Stimulated activated CD8-positive, alpha-beta memory T cell treated with anti-CD3 and anti-CD28 coated beads, Interleukin-4, amount 100 ng/mL, for 4 hours (primary cell): Measurements from ENCODE around the gene CDH13.

Experiments
- DNase-seq, 2 donors: peaks; one replicate each; pipeline ENCODE4 v3.0.0-alpha.2; 2020; ENCODE audit warnings: low read depth in 2 of 2, low spot score in 1 of 2

The CDH13 gene

DNA sequence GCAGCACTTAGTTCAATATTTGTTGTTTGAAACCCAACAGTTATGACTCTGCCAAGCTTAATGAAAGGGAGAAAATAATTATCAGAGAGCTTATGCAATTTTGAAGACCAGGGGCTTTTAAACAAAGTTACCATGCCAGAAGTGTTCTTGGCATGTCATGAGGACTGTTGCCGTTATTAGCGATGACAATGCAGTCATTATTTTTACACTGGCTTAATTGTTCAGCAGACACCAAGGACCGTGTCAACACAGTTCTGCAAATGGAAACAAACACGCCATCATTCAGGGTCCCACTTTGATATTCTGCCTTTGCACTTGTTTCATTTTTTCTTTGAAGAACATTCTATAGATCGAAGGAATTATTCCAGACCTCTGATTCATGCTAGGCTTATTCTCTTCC, 518.5 kb downstream of the CDH13 start:
- DNase-seq = no peak

DNA sequence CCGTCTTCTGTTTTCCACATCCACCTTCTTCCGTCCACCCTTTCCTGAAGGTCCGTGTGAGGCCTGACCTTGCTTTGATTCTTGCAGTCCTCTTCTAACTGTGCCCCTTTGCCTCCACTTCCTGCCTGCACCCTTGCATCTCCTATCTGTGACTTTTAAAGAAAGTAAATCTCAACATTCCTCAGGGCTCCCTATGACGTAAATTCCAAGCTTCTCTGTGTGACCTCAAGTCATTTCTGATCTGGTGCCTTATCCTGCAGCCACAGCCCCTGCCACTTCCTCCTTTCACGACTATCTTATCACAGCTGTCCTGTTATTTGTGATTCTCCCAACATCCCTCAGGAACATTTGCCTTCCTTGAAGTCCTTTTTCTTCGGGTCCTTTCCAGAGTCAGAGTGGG, 520.5 kb downstream of the CDH13 start:
- DNase-seq = no peak

DNA sequence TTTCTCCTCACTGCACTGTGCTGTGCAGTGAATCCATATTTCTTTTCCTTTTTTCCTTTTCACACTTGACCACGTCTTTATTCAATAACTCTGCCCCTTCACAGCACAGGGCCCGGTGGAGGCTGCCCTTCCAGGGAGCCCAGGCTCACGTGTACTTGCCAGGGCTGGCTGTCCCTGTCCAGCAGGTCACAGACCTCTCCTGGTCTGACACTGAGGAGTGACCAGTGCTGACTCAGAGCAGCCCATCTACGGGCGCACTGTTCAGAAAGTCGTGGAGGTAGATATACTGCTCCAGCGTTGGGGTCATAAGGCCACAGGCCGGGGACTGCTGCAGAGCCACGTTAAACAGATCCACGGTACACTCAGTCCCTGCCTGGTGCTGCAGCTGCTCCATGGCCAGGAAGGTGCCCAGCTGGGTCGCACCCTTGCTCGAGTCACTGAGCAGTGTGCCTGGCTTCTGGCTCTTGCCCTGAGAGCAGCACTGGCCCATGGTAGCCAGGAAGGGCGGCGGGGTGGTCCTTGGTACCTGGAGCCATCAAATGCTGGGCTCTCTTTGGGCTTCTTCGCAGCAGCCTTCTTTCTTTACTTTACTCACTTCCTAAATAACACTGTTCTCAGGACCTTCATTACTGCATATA, 531.7 kb downstream of the CDH13 start:
- DNase-seq = no peak

DNA sequence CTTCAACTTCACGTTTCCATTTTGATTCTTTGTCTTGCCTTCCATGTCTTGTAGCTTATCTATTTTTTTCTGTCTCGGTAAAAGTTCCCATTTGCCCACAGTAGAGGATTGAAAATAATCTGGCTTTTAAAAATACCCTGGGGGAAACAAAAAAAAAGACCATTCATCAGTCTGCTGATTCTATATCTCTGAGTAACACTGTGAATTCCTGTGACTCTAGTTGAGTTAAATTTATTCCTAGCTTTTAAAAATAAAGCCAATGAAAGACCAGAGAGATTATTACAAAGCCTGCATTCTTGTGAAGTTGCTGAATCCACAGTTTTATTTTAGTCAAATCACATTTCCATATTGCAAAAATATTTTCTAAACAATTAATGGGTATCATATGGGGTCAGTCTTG, 532.3 kb downstream of the CDH13 start:
- DNase-seq = no peak

DNA sequence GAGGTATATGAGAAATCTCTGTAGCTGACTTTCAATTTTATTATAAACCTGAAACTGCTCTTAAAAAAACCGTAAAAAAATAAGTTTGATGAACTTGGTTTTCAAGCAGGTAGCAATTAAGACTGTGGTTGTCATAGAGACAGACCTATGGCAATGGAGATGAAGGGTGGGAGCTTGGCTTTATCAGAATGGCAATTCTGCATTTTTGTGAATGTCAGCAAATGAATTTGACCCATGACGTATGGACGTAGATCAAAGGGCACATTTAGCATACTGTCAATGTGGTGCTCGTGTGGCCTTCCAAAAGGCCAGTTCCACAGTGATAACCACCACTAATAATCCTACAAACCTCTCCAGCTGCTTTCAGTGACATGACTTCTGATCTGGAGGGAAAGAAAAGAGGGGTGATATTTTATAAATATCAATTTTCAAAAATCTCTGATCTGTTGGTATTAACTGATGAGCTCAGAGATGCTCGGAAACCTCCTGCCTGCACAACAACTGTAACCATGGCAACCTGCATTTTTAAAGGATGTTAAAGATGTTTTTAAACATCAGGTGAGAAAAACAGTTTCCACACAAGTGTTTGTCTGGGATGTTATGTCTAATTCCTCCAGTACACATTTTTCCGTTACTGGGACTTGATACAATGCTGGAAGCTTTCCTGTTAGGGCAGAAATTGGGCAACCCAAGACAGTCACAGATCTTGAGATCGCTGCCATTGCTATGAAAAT, 533.7 kb downstream of the CDH13 start:
- DNase-seq = no peak

DNA sequence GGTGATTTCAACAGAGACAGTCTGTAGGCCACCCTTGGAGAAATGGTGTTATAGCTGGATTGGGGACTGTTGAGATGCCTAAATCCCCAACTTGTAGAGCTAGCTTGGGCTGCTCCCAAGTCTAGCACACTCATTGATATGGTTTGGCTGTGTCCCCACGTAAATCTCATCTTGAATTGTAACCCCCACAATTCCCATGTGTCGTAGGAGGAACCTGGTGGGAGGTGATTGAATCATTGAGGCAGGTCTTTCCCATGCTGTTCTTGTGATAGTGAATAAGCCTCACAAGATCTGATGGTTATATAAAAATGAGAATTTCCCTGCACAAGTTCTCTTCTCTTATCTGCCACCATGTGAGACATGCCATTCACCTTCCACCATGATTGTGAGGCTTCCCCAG, 536.0 kb downstream of the CDH13 start:
- DNase-seq = no peak

DNA sequence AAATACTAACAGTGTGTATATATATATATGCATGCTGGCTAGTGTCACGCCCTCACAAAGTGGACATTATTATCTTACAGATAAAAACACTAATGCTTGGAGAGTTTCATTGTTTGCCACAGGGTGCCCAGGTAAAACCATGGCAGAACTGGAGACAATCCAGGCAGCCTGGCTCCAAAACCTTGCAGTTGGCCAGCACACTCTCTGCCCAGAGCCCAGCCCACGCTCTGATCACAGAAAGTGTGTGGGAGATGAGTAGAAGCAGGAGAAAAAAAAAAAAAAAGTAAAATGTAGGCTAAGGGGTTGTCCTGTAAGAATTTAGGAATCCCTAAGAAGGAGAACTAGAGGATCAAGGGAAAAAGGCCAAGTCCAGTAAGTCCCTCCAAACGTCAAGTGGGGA, 538.0 kb downstream of the CDH13 start:
- no peak for DNase-seq

DNA sequence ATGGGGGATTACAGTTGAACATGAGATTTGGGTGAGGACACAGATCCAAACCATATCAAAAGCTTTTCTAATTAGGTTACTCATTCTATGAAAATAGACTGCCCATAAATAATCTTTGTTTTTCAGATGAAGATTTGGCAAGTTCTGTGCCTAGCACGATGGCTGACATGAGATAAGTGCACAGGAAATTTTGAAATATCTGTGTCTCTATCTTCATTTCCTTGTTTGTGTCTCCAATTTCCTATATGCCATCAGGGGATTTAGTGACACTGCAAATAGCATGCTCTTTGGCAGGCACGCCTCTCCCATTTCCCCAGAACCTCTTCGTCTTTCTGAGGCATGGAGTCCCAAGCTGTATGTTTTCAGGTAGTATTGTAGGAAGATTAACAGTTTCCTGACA, 544.6 kb downstream of the CDH13 start:
- DNase-seq = no peak

DNA sequence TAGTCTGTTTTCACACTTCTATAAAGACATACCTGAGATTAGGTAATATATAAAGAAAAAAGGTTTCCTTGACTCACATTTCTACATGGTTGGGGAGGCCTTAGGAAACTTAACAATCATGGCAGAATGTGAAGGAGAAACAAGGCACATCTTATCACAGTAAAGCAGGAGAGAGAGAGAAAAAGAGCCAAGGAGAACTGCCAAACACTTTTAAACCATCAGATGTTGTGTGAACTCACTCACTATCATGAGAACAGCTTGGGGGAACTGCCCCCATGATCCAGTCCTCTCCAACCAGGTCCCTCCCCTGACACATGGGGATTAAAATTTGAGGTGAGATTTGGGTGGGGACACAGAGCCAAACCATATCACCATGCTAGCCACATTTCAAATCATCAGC, 547.9 kb downstream of the CDH13 start:
- no peak for DNase-seq

DNA sequence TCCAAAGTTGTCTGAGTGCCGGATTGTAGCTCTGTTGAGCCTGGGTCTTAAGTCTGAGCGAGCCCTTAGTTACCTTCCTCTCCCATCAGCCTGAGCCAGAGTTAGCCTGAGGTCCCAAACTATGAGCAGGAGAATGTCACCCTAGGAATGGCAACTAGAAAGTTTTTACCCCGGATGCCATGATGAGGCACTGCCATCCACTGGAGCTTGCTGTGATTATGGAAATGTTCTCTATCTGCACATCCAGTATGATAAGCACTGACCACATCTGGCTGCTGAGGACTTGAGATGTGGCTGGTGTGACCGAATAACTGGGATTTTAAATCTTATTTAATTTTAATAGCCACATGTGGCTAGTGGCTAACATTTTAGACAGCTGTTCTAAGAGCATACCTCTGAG, 550.0 kb downstream of the CDH13 start:
- no peak for DNase-seq

DNA sequence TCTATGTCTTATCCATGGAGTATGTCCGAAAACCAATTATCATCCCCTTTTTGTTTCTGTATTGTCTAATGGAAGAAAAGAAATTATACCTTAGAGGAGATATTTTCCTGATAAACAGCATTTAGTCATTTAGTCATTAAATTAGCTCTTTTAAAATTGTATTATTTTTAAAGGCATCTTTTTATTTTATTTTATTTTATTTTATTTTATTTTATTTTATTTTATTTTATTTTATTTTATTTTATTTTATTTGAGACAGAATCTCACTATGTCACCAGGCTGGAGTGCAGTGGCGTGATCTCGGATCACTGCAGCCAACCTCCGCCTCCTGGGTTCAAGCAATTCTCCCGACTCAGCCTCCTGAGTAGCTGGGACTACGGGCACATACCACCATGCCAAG, 559.1 kb downstream of the CDH13 start:
- DNase-seq = no peak

DNA sequence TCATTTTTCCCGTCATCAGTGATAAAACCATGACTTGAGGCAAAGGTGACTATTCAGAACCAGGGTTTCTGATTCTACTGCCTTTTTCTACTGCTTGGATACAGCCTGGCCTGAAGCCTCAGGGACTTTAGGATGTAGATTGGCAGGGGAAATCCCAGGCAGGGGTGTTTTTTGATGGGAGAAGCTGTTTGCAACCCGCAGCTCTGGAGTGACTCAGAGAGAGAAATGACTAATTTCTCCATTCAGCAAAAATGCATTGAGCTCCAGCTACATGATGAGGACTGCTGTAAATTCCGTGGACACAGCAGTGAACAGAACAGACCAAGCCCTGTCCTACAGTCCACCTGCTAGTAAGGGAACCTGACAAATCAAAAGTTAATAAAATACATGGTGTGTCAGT, 560.6 kb downstream of the CDH13 start:
- DNase-seq = no peak

DNA sequence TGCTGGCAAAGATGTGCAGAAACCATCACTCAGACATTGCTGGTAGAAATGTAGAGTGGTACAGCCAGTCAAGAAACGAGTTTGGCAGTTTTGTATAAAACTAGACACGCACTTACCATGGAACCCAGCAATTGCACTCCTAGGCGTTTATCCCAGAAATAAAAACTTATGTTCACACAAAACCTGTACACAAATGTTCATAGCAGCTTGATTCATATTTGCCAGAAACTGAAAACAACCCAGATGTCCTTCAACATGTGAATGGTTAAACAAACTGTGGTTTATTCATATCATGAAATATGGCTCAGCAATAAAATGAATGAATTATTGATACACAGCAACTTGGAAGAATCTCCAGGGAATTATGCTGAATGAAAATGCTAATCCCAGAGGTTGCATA, 570.0 kb downstream of the CDH13 start:
- no peak for DNase-seq

DNA sequence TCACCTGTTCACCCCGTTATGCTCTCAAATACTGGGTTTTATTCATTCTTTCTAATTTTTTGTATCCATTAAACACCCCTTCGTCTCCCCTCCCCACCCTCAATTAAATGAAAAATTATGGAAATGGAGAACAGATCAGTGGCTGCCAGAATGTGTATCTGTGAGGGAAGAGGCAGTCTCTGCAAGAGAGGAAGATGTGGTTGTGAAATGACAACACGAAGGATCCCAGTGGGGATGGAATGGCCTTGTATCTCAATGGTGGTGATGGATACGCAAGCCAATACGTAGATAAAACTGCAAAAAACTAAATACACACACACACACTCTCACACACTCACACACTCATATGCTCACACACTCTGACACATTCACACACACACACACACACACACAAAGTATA, 570.7 kb downstream of the CDH13 start:
- DNase-seq = no peak

DNA sequence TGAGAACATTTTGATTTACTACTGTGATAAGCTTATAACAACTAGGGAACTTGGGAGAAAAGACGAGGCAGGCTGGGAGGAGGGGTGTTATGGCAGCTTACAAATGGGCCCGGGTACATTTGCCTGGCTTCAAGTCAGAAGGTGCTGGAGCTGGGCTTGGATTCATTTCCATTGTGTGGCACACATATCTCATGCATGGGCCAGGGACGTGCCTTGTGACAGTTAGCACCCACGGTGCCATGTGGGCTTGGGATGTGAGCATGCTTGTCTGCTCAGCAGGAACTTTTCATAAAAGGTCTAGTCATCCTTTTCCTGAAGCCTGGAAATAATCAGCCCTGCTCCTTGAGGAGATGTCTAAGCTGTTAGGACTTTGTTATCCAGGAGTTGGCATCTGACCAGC, 572.2 kb downstream of the CDH13 start:
- no peak for DNase-seq

DNA sequence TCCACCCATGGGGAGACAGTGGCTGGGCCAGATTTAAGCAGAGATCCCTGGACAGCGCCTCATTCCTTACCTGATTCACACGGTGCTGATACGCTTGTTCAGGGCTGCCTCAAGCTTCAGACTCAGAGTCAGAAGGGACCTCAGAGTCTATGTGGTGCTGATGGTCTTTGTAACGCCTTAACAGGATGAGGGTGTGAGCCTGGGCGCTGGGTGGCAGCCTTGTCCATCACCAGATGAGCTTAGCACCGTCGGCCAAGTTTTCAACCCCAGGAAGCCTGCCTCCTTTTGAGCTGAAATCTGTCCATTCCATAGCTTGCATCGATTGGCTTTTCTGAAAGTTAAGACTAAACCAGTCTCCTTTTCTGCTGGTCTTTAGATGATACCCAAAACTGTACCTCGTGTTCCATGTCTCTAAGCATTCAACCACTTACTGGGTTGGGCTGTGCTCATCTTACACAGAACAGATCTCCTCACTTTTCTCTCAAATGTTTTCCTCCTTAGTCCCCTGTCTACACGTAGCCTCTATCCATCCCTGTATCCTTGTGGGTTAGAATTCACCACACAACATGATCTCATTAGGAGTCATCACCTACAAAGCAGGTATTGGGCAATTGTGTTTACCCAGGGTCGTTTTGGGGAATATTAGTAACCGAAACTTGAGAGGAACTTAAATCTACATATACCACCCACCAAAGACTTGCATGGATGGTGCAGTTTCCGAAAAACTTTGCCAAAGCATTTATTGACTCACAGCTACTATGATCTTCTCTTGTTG, 573.4 kb downstream of the CDH13 start:
- DNase-seq = no peak

DNA sequence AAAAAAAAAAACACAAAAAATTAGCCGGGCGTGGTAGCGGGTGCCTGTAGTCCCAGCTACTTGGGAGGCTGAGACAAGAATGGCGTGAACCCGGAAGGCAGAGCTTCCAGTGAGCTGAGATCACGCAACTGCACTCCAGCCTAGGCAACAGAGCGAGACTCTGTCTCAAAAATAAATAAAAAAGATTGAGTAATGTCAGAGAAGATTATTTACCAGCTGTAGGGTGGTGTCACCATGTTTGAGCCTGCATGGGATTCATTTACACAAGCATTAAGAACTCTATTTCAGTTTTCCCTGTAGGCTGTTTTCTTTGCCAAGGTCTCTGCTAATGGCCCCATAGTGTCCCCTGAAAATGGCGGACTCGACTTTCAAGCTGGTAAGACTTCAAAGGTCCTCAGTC, 575.0 kb downstream of the CDH13 start:
- no peak for DNase-seq

DNA sequence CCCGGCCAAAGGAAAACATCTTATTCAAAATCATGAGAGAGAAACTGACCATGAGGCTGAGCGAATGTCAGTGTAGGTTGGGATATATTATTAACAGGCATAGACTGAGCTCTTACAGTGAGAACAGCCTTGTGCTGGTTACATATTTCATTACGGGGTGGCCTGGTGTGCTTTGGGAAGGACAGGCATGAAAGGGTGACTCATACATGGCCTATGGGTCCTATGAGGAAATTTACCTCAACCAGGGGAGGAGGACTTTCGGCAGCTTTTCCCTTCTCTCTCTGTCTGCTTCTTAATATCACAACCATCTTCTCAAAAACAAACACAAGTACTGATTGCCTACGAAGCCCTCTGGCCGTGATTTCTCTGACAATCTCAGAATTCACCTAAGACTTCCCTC, 579.1 kb downstream of the CDH13 start:
- no peak for DNase-seq

DNA sequence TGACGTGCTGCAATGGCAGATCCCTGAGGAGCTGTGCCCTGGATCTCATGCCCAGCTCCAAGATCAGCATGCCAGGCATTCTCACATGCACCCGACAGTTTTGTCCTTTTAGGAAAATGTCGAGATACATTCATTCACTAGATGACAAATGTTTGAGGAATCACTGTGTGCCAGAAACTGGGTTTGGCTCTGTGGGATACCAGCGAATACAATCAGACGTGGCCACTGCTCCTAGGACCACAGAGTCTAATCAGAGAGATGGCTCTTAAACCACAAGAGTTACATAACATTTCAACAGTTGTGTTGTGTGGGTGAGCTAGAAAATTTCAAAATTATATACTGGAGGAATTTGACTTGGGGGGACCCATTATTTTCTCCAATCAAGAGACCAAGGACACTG, 579.7 kb downstream of the CDH13 start:
- DNase-seq = no peak

DNA sequence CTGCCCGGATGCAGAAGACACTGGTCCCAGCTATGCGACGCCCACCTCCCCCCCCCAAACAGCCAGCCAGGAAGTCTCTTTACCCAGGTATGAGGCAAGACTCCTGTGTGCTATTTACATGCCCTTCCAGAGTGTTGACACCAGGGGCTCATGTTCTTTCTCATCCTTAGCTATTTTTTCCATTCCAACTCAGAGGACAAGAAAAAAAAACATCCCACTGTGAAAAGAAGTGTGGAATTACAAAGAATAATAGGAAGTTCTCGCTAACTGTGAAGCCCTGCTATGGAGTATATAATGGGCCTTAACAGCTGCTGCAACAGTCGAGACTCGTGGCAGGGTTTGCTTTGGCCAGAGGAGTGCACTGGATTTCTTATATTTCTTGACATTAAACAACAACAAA, 584.9 kb downstream of the CDH13 start:
- DNase-seq = no peak

DNA sequence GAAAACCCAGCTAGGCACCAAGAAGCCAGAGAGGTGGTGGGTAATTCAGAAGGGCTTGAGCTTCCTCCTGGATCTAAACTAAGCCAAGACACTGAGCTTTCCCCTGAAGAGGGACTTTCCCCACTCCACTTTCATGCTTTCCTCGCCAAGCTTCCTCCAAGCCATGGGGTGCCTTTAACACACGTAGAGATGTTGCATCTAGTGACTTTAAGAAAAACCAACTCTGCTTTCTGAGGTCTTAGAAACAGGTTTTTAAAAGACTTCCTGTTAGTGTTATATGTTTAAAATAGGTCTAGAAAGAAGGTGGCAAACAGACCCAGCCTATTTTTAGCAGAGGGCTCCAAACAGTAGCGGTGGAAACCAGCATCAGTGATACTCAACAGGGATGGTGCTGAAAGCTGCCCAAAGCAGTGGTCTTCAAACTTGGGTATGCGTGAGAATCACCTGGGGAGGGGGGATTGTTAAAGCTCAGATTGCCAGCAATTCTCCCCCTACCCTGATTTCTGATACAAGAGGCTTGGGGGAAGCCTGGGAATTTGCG, 585.6 kb downstream of the CDH13 start:
- no peak for DNase-seq

DNA sequence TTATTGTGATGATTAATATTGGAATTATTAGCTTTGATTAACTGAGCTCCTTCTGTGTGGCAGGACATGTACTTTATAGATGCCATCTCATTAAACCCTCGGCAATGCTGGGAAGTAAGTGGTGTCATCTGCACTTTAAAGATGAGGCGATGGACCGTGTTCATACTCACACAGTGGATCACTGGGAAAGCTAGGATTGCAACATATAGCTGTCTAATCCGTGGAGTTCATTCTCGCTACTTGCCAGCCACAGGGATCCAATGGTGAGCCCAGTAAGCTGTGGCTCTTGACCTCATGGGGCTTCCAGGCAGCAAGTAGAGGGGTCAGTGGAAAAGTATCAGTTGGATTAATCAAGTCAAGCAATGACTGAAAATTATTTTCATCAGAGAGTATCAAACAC, 587.9 kb downstream of the CDH13 start:
- DNase-seq = no peak
